Endothelial cell (in vitro differentiated cells): ENCODE data around the gene APBB1. TPM values are rescaled to one million over a fixed set of nuclear protein-coding genes. Genes with fewer than 3 reads are reported as not detected.

Source experiments
- DNase-seq: peaks from one replicate; pipeline ENCODE4 v3.0.0; 2021; ENCODE audit warnings: low spot score
- H3K27ac Mint-ChIP-seq: one replicate; pipeline ENCODE4 v1.8.0; 2021; ENCODE audit warnings: mixed read lengths, inconsistent platforms; ENCODE audit not compliant: unreplicated experiment
- H3K27me3 Mint-ChIP-seq: one replicate; pipeline ENCODE4 v1.8.0; 2021; ENCODE audit warnings: mild to moderate bottlenecking, moderate library complexity, mixed read lengths, inconsistent platforms; ENCODE audit not compliant: unreplicated experiment
- H3K36me3 Mint-ChIP-seq: one replicate; pipeline ENCODE4 v1.8.0; 2021; ENCODE audit warnings: mild to moderate bottlenecking, low read depth, mixed read lengths, inconsistent platforms; ENCODE audit not compliant: unreplicated experiment
- H3K4me1 Mint-ChIP-seq: one replicate; pipeline ENCODE4 v1.8.0; 2021; ENCODE audit warnings: mild to moderate bottlenecking, mixed read lengths, inconsistent platforms; ENCODE audit not compliant: unreplicated experiment
- H3K4me3 Mint-ChIP-seq: one replicate; pipeline ENCODE4 v1.8.0; 2021; ENCODE audit warnings: mild to moderate bottlenecking, mixed read lengths, inconsistent platforms; ENCODE audit not compliant: unreplicated experiment
- H3K9me3 Mint-ChIP-seq: one replicate; pipeline ENCODE4 v1.8.0; 2021; ENCODE audit warnings: mixed read lengths, inconsistent platforms; ENCODE audit not compliant: unreplicated experiment
- total RNA-seq: library from RNA; stranded (reverse); fragmentation: NEBNext Ultra II Directional; extraction: Animal tissue kit (Norgen Biotek cat#: 25700); gene quantifications from one replicate; pipeline ENCODE4 v1.2.1, GENCODE V29; 2021; ENCODE audit not compliant: unreplicated experiment
- TF ChIP-seq, protein P1 (sequence below): fragments of 200-600 bp; sonication (generic); IDR thresholded peaks from one replicate; pipeline ENCODE4 v1.5.0; 2021; ENCODE audit warnings: antibody characterized with exemption; ENCODE audit not compliant: unreplicated experiment

APBB1 gene
- total RNA-seq, 1 donor from 2014 or later: 43.6 TPM

DNA sequence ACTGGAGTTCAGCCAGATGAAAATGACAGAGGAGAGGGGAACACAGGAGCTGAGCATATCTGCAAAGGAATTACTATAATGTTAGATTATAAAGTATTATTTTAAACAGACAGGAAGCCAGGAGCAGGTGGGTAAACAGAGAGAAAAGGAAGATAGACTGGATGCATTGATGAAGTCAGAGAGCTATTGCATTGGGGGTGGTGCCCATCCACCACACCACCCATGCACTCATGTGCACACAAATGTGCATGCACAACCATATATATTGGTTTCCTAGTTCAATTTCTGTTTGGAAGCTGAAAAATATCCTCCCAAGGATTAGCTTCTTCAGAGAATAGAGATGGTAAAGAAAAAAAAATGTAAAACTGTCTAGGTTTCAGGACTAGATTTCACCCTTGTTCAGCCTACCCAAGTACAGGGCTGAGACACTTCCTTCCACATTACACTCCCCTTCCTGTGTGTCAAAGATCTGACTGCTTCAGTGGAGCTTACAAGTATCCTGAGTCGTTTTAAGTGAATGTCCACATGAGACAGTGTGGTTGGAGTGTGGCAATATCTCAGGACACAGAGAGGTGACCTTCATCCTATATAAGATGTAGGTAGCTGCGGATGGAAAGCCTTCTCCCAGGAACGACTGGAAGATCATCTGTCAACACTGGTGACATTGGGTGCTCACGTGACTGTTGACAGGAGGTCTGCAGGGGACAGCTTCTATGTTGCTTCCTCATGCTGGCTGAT, 40.8 kb downstream of the APBB1 start:
- Mint-ChIP-seq H3K4me1 (peaks cover 15% of the 10 kb centered on the region), H3K27me3 (no peaks in the 10 kb centered on the region), H3K27ac (no peak overlapping the region), H3K4me3 (no peak overlapping the region), H3K36me3 (no peaks in the 10 kb centered on the region), H3K9me3 (no peaks in the 10 kb centered on the region)
- DNase-seq: no peak
- TF ChIP-seq, protein P1, sequence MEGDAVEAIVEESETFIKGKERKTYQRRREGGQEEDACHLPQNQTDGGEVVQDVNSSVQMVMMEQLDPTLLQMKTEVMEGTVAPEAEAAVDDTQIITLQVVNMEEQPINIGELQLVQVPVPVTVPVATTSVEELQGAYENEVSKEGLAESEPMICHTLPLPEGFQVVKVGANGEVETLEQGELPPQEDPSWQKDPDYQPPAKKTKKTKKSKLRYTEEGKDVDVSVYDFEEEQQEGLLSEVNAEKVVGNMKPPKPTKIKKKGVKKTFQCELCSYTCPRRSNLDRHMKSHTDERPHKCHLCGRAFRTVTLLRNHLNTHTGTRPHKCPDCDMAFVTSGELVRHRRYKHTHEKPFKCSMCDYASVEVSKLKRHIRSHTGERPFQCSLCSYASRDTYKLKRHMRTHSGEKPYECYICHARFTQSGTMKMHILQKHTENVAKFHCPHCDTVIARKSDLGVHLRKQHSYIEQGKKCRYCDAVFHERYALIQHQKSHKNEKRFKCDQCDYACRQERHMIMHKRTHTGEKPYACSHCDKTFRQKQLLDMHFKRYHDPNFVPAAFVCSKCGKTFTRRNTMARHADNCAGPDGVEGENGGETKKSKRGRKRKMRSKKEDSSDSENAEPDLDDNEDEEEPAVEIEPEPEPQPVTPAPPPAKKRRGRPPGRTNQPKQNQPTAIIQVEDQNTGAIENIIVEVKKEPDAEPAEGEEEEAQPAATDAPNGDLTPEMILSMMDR: no peak

DNA sequence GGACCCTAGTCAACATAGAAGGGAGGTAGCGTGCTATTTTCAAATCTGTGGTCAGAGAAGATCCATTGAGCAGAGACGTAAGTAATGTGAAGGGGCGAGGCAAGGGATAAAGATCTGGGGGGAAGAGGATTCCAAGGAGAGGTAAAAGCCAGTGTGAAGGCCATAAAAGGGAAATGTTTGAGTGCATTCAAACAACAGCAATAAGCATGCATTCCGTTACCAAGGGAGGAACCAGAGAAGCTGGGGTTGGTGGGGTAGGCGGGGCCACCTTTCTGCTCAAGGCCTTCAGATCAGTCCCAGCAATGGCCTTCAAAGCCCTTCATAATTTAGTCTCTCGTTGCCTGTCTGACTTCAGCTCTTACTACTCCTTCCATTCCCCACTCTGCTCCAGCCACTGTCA, 47.1 kb downstream of the APBB1 start:
- TF ChIP-seq, protein P1: no peak
- Mint-ChIP-seq H3K27ac (no peak overlapping the region), H3K9me3 (no peaks in the 10 kb centered on the region), H3K4me1 (peaks cover 3% of the 10 kb centered on the region), H3K27me3 (no peaks in the 10 kb centered on the region), H3K4me3 (no peak overlapping the region), H3K36me3 (no peaks in the 10 kb centered on the region)
- DNase-seq: no peak

DNA sequence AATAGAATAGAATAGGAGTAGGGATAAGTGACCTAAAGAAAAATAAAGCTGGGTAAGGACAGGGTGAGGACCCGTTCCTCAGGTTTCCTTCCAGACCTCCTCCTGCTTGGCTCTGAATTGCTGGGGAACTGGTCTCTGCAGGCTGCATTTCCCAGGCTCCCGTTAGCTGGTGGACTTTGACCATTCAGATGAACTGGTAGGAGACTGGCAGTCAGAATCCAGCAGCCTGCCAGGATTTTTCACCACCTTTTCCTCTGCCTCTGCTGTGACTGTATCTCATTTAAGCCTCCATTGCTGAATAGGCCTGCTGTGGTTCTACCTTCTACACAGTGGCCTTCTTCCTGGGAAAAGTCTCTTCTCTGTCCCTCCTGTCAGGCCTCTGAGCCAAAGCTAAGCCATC, 53.2 kb downstream of the APBB1 start:
- H3K27me3 Mint-ChIP-seq: peaks cover 2% of the 10 kb centered on the region
- no peak overlapping the region for H3K27ac Mint-ChIP-seq
- H3K4me3 Mint-ChIP-seq: no peak overlapping the region
- DNase-seq: no peak
- no peaks in the 10 kb centered on the region for H3K4me1 Mint-ChIP-seq
- TF ChIP-seq, protein P1: no peak
- no peaks in the 10 kb centered on the region for H3K36me3 Mint-ChIP-seq
- H3K9me3 Mint-ChIP-seq: no peaks in the 10 kb centered on the region

DNA sequence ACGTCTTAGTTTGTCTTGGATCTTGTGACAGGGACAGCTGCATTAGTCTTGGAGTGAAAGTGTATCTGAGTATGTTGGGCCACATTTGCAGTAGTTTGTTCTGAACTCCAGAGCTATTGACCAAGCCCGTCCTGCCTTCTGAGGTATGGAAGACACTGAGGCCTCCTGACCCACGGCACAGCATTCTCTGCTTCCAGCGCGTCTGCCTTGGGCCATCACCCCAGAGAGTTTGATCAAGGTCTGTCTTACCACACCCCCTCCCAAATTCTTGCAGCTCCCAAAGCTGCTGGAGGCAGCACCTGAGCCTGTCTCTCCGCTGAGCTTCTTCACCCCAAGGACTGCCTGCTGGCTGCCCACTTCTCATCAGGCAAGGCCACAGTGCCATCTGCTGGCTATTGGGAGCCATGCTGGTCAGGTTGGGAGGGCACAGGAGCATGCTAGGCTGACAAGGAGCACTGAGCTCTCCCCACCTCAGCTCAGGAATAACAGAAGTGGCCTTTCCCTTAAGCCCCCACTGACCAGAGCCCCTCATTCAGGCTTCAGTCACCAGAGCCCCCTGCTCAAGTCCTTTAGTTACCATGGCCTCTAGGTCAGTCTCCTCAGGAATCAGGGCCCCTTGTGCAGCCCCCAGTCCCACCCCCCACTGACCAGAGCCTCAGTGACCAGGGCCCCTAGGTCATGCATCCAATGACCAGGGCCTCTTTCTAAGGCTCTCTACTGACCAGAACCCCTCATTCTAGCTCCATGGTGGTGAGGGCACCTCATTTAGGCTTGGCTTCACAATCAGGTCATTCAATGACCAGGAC, 55.8 kb downstream of the APBB1 start:
- H3K4me3 Mint-ChIP-seq: no peak overlapping the region
- no peak overlapping the region for H3K27ac Mint-ChIP-seq
- peaks cover 4% of the 10 kb centered on the region for H3K27me3 Mint-ChIP-seq
- no peaks in the 10 kb centered on the region for H3K9me3 Mint-ChIP-seq
- peak; percentile 85 for DNase-seq
- H3K4me1 Mint-ChIP-seq: no peaks in the 10 kb centered on the region
- no peaks in the 10 kb centered on the region for H3K36me3 Mint-ChIP-seq
- TF ChIP-seq, protein P1: peak; percentile 72
